GM19023 (cell line): ENCODE data around the gene GPR151.
A peak's percentile ranks its signal among the peaks of the same experiment; 100 is the strongest.
"Not testable (repeated sequence)": the region's sequence is repeated elsewhere in the genome, so short reads cannot be mapped to it uniquely, and the experiment has no call there.

Experiments
- ATAC-seq: cut with Tn5 transposase; IDR thresholded peaks from one replicate; pipeline ENCODE4 v1.9.1; 2021; ENCODE audit warnings: mild to moderate bottlenecking, moderate library complexity; ENCODE audit not compliant: unreplicated experiment

The GPR151 gene

DNA sequence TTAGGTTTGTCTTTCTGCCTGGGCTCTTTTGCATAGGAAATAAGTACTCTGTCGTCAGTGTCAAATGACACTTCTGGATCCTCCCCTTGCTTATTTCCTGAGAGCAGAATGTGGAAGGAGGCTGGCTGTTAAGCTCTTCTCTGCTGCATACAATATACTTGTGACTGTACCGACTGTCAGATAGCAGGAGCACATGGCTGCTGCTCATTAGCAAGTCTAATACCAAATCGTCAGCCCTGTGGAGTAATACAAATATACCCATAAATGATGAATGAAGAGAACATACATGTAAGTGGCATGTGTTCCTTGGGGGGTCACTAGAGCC is at the start of gene GPR151:
TSS of gene GPR151 (minus strand) at position 40 of the 325 bp plus-strand sequence. CDS start 77 bp downstream, outside the sequence.
- no peak for ATAC-seq

DNA sequence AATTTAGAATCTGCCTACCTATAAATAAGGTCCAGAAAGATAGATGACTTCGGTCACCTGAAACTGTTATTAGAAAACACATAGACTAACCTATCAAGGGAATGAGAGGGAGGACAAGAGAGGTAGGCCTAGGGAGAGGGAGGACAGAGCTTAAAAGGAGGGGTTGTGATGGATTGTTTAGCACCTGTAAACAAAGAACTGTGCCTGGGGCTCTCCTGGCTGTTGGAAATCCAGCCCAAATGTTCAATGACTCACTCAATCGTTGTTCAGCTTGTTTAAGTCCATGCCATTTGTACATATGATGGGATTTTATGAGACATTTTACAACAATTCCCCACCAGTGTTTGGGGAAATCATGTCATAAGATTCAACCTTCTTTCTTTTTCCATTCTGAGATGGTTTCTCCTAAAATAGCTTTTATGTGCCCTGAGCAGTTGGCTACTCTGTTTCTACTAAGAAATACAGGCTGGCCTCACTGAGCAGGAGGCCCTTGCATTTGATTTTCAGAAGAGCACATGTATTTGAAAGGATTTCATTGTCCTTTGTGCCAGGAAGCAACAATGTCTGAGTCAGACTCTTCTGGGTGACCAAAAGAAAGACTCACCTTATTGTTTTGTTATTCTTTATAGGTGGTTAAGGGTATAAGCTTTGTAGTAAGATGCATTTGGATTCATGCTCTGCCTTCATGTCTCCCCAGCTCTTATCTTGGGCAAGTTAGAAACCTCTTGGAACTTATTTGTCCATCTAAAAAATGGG is 48.2 kb upstream of the GPR151 start:
- ATAC-seq: no peak

DNA sequence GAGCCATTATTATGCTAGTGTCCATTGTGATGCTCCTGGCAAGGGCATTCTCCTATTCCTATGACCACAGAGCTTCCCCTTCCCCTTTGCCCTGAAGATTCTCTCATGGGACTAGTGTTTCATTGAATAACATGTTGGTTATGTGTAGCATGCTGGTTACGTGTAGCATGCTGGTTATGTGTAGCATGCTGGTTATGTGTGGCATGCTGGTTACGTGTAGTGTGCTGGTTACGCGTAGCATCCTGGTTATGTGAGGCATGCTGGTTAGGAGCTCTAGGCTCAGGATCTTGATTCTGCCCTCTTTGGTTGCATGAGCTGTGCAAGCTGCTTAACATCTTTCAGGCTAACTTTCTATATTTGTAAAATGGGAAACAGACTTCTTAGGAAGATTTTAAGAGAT is 46.5 kb upstream of the GPR151 start:
- no peak for ATAC-seq

DNA sequence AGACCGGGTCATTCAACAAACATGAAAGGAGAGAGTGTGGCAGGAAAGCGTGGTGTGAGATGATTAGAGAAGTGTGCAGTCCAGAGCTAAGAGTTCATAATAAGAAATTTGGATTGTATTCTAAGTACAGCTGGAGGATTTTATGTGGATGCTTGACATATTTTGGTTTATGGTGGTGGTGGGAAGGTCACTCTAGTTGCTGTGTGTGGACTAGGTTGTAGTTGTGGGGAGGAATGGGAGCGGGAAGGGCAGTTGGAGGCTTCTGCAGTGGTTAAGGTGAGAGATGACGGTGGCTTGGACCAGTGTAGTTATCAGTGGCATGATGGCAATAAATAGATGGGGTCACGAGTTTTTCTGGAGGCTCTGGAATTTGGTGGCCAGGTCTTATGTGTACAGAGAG is 45.7 kb upstream of the GPR151 start:
- ATAC-seq: no peak

DNA sequence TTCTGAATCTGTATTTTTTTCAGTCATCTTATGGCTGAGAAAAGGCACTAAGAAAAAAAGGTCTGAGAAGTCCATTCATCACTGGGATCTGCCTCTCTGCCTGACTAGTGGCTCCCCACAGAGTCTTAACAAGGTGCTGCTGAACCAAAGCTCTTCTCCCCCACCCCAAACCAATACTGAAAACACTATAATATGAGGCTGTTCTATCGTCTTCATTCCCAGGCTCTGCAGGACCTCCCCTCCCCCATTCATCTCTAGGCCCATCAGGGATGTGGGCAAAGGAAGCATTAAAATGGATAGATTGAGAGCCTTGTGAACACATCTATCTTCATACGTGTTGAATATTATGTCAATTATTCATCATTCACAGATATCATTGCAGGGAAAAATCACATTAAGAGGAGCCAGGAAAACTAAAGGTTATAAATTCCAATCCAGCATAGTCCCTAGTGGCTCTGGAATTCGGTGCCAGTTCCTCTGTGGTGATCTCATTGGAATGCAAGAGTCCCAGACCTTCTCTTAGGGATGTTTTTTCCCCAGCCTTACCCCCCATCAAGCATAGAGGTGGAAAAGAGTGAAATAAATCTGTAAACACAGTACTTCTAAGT is 44.3 kb upstream of the GPR151 start:
- ATAC-seq: no peak

DNA sequence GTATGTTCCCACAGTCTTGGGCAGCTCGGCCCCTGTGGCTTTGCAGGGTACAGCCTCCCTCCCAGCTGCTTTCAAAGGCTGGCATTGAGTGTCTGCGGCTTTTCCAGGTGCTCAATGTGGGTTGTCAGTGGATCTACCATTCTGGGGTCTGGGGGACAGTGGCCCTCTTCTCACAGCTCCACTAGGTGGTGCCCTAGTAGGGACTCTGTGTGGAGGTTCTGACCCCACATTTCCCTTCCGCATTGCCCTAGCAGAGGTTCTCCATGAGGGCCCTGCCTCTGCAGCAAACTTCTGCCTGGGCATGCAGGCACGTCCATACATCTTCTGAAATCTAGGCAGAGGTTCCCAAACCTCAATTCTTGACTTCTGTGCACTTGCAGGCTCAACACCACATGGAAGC is 40.9 kb upstream of the GPR151 start:
- not testable (repeated sequence) for ATAC-seq

DNA sequence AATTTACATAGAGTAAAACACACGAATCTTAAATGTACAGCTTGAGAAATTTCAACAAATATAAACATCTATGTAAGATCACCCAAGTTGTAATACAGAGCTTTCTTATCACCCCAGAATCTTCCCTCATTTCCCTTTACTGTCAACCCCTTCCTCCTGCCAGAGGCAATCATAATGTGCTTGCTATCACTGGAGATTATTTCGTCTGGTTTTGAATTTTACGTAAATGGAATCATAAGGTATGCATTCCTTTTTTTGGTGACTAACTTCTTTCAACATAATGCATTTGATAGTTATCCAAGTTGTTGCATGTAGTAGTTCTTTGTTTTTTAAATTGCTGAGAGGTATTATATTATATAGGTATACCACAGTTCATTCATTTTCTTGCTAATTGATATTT is 37.5 kb upstream of the GPR151 start:
- ATAC-seq: no peak

DNA sequence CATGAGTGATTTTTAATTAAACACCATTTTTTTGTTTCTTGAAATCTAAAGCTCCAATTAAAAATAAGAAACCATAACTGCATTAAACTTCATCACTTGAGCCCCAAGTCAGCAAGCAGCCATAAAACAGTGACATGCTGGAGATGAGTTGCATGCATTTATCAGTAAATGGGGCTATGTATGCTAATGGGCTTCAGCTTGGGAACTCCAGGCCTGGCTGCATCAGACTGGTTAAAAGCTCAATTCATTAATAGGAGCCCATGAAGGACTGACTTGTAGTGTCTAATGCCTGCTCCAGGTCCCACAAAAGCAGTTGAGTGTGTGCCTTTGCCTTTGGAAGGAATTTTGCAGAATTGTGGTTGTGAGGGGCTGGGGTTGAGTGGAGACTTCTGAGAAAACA is 33.6 kb upstream of the GPR151 start:
- no peak for ATAC-seq

DNA sequence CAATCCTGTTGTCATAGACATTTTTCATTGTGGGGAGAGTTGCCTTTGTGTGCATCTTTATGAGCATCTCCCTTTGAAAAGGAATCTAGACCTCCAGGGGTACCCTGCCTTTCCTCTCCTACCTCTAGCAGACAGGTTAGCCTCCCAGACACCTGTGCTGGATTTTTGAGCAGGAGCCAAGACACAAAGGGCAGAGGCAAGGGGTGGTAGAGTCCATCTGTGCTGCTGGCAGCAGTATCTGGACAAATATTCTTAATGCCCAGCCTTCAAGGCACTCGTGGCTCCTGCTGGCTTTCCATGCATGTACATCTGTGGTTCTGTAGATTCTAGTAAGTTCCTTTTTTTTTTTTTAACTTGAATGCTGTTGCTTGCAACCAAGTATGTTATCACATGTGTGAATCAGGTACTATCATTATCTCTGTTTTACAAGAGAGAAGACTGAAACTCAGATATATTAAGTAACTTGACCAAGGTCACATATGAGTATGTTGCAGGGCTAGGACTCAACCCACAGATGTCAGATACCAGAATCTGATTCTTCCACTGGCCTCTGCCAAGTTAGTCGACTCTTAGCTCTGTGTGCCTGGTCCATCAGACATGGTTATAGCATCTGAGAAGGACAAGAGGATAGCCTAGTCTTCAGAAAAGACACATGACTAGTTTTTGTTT is 32.9 kb upstream of the GPR151 start:
- no peak for ATAC-seq

DNA sequence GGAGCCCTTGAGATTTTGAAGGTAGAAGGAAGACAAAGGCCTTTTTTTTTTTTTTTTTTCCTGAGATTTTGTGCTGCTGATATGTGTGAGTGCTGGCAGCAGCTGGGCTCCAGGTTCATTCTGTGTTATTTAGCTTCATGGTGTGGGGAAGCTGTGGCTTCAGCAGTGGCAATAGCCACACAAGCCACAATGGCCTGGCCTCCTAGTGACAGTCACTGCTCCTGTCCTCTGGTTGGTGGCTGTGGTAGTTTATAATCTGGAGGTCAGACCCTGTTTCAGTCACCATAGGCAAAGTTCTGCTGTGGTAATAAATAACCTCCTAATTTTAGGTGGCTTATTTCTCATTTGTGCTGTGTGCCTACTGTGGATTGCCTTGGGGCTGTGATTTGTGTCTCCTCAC is 28.2 kb upstream of the GPR151 start:
- no peak for ATAC-seq

DNA sequence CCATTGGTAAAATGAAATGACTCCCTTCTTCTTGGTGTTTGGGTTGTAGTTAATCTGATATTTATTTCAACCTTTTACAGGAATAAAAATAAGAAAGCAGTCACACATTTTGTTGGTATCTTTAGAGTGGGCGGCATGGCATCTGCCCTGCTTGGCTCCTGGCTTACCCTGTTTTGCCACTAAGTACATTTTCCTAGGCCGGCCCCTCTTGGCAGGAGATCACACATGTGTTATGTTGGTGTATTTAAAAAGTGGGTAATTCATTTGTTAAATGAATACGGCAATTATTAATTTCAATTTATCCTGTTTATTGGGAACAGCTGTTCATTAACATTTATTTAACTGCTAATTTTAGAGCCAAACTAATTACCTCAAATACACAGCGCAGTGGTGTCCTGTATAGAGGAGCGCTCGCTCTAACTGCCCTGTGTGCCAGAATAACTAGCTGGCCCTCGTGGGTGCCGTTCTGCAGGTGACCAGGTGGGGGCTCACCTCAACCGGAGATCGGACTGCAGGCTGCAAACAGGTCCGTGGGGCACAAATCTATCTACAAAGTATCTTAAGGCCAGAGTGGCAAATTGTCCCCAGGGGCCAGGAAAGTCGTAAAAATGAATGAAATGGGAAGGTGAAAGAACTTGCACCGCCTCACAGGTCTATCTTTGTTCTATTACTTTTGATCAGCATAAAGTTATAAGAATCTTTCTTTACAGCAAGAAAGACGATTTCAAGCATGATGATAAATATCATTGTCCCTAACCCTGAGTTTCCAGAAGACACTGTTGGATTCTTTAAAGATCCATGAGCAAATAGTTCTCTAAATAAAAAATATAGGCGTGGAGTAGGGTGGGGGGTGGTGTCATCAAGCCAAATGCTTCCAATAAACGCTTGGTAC is 26.2 kb upstream of the GPR151 start:
- ATAC-seq: peak; percentile 98

DNA sequence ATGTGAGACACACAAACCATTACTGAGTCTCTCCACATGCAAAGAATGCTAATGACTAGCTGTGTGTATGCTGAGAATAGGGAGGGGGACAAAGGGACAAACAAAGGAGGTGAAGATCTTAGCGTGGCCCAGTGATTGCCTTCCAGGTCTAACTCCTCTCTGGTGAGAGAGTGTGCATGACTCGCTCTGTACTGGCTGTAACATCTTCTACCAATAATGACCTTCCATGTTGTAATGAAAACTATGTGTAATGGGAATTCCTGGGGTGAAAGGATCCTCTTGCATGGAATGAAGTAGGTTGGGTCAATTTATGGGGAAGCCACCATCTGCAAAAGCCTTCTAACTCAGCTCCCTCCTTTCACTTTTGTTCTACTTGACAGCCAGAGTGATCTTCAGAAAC is 24.4 kb upstream of the GPR151 start:
- no peak for ATAC-seq

DNA sequence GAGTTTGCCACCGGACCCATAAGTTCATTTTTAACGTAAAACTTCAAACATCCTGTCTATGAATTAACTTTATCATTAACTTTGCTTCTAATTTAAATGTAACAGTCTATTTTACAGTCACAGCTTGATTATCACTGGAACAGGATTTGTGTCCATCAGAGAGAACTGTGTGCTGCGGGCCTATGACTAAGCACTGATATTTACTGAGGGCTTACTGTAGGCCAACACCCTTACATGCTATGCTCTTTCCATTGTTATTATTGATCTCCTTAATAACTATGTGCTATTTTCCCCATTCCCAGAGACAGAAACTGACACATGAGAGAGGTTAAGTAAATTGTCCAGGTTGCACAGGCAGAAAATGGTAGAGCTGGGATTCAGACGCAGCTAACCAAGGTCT is 24.0 kb upstream of the GPR151 start:
- ATAC-seq: no peak

DNA sequence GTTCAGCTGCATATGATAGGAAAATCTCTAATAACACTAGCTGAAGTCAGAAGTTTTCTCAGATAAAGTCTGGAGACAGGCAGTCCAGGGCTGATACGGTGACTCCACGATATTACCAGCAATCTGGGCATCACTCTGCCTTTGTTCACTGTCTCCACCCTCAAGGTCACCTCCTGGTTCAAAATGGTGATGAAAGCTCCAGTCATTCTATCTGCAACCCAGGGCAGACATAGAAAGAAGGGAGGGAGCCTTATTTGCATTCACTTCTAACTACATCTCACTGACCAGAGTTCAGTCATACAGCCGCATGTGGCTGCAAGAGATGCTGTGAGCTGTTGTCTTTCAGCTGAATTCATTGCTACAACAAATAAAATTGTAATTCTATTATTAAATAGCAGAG is 22.4 kb upstream of the GPR151 start:
- no peak for ATAC-seq

DNA sequence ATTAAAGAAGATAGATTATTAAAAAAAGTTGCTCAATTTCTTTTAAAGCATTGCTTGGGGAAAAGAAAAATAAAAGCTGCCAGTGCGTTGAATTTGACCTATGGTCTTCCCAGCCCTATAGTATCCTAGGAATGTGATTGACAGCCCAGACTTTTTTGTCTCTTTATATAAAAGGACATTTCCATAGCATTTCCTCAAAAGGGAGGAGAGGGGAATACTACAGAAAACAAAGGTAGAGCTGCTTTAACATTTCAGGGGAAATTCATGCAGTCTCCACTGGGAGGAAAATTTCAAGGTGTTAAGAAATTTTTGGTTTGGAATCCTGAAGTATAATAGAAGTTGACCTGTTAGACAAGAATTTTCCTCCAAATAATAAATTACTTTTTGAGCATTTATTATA is 17.9 kb upstream of the GPR151 start:
- ATAC-seq: no peak

DNA sequence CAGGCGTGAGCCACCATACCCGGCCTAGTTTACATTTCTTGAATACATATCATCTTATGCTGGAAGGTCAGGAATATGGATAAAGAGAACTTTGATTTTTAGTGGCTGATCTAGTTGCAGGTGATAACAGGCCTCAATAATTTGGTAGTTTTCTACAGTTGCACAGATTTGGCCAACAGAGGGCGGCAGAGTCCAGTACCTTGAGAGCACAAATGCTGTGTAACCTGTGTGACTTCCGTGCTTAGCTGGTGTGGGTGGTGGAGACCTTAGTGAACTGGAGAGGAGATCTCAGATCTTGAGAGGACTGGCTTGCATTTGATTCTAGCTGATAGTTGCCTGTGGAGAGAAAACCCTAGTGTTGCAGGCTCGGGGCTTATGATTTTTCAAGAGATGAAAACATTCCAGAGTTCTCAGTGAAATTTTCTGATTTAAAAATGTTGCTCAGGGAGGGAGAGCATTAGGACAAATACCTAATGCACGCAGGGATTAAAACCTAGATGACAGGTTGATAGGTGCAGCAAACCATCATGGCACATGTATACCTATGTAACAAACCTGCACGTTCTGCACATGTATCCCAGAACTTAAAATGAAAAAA is 17.4 kb upstream of the GPR151 start:
- peak; percentile 93 for ATAC-seq

DNA sequence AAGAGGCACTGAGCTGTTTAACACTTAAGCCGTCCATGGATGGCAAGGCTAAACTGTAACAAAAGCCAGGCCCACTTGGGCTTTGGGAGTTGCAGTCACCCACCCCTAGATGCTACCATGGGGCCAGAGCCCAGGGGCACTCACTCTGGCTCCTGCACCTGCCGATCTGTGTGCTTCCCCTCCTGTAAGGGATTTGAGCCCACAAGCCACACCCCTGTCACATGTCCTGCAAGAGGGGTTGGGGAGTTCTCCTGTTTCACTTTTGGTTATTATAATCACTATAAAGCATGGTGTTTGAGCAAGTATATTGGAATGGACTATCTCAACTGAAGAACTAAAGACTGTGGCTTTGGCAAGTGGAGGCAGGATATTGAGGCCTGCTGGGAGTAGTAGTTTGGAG is 14.0 kb upstream of the GPR151 start:
- ATAC-seq: peak; percentile 57

DNA sequence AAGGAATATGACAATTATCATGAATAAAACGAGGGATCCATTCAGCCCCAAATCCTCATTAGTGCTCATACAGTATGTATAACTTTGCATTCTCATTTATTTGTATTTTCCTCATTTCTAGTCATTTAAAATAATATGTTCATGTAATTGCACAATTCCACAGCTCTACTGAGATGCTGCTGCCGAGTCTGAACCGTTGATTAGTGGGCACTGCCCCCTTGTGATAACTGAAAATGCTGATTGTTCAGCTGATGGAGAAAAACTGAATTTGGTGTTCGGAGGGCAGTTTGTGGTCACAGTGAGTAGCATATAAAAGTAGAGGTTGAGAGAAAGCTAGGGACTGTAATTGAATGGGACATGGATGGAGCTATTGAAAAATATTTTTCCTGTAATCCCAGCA is 12.2 kb upstream of the GPR151 start:
- ATAC-seq: no peak

DNA sequence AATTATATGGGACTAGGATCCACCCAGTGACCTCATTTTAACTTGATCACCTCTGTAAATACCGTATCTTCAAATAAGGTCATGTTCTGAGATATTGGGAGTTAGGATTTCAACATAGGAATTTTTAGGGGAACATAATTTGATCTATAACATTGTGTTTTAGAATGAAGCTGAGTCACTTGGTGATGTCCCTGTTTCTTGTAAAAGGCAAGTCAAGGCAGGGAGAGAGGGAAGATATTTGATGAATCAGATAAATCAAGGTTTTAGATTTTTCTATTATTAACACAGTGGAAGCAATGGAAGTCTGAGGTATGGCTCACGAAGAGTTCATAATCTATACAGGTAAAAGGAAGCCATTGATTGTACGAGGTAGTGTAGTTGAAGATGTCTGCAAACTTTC is 11.8 kb upstream of the GPR151 start:
- no peak for ATAC-seq

DNA sequence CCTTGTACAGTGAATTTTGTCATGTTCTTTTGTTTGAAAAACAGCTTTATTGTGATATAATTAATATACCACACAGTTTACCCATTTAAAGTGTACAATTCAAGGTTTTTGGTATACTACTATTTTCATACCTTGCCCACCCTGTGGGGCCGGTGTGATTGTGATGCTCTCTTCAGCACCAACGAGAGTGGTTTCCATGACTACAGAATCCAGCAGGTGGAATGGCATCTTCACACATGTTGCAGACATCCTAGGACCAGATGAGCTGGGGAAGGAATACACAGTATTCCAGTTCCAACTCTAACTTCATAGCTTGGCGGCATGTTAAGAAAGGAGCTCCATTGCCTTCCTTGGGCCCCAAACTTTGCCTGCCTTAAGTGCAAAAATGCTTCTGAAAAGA is 7.7 kb upstream of the GPR151 start:
- no peak for ATAC-seq
